GM10266 (cell line): Measurements from ENCODE around the gene NTNG1.

Experiments
- DNase-seq: peaks from one replicate; pipeline ENCODE4 v3.0.0; 2012; ENCODE audit errors: extremely low spot score
- TF ChIP-seq, protein P1 (sequence below): IDR thresholded peaks from 2 replicates; pipeline ENCODE4 v1.5.1; 2012; ENCODE audit warnings: mild to moderate bottlenecking, low read depth; ENCODE audit not compliant: control insufficient read depth, insufficient read depth; ENCODE audit errors: missing control alignments

NTNG1 gene

DNA sequence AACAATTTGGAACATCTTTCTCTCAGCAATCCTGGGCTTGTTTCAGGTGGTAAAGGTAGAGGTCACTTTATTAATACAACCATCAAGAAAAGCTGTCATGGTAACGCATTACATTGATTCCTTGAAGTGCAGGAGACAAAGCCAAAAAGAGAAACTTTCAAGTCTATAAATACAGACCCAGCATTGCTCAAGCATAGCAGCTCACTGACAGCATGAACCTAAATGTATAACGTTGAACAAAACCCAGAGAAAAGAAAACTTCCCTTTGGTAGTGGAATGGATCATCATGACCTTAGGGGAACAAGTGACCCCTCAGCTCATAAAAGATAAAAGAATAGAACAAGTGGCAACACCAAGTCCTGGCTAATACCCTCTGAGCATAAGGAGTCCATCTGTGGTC, 332.2 kb downstream of the NTNG1 start:
- TF ChIP-seq, protein P1, sequence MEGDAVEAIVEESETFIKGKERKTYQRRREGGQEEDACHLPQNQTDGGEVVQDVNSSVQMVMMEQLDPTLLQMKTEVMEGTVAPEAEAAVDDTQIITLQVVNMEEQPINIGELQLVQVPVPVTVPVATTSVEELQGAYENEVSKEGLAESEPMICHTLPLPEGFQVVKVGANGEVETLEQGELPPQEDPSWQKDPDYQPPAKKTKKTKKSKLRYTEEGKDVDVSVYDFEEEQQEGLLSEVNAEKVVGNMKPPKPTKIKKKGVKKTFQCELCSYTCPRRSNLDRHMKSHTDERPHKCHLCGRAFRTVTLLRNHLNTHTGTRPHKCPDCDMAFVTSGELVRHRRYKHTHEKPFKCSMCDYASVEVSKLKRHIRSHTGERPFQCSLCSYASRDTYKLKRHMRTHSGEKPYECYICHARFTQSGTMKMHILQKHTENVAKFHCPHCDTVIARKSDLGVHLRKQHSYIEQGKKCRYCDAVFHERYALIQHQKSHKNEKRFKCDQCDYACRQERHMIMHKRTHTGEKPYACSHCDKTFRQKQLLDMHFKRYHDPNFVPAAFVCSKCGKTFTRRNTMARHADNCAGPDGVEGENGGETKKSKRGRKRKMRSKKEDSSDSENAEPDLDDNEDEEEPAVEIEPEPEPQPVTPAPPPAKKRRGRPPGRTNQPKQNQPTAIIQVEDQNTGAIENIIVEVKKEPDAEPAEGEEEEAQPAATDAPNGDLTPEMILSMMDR = no peak
- DNase-seq = no peak

DNA sequence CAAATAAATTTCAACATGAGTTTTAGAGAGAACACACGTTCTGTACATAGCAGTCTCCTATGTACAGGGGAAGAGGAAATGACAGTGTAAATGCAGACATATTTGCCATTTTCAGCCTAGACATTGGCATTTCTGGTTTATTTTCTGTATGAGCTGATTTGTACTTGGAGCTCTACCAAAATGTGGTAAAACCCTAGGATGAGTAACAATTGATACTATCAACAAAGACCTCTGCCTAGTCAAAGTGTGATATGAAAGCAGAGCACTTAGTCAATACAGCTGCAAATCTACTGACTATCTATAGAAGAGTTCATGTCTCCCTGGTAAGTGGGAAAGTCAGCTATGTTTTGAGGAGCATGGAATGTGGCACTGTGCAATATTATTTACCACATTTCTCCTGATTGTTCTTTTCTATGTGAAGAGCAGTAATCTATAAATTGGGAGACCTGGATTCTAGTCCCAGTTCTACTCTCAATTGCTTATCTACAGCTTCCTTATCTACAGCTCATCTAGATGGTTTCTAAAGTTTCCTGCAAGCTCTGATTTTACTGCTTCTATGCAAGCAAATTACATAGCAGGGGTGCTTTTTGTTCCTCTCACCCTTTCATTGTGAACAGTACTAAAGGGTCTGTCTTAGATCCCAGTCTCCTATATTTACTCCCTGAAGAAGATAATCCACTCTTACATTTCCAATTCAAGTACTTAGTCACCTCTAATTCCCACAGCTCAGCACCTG, 334.2 kb downstream of the NTNG1 start:
- peak; percentile 38 for DNase-seq

DNA sequence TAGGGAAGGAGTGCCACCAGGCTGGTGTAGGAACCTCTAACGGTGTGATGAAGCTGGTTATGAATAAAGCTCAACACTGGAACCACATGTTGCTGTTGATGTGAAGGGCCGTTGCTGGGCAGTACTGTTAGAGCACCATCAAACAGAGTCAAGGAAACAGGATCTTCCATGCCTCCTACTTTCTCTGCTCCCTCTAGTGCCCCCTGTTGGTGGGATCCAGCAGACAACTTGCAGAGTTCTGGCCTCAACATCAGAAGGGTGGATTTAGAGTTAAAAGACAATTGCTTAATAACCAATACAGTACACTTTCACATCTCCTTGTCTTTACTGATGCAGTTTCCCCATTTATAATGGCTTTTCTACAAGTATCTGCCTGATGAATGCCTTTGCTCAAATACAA, 336.4 kb downstream of the NTNG1 start:
- DNase-seq = peak; percentile 23
- TF ChIP-seq, protein P1 = peak; percentile 32

More for the DNA sequence above, 334.2 kb downstream of the NTNG1 start:
- TF ChIP-seq, protein P1 = no peak

DNA sequence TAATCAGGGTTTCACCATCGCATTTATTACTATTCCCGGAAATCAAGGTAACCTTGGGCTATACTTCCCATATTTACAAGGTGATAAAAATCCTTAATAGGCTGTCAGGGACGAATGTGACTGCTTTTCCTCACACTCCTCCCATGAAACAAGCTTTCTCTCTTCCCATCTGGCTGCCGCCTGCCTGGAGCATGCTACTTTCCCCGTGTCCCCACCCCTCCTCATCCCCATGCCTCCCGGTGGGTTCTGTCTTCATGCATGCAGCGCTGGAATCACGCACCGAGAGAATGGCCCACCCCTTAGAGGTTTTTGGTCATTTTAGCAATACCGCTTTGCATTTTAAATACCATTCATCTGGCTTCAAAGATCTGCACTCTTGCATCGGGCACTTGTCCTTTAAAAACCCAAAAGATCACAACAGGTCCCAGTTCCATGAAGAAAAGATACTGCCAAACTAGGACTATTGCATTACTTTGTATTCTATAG, 339.1 kb downstream of the NTNG1 start:
- no peak for DNase-seq
- TF ChIP-seq, protein P1 = no peak

DNA sequence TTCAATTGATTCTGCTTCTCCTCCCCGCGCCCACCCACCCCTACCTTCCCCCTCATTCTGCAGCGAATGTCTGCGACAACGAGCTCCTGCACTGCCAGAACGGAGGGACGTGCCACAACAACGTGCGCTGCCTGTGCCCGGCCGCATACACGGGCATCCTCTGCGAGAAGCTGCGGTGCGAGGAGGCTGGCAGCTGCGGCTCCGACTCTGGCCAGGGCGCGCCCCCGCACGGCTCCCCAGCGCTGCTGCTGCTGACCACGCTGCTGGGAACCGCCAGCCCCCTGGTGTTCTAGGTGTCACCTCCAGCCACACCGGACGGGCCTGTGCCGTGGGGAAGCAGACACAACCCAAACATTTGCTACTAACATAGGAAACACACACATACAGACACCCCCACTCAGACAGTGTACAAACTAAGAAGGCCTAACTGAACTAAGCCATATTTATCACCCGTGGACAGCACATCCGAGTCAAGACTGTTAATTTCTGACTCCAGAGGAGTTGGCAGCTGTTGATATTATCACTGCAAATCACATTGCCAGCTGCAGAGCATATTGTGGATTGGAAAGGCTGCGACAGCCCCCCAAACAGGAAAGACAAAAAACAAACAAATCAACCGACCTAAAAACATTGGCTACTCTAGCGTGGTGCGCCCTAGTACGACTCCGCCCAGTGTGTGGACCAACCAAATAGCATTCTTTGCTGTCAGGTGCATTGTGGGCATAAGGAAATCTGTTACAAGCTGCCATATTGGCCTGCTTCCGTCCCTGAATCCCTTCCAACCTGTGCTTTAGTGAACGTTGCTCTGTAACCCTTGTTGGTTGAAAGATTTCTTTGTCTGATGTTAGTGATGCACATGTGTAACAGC, 339.9 kb downstream of the NTNG1 start:
- DNase-seq = peak; percentile 17
- TF ChIP-seq, protein P1 = peak; percentile 51

DNA sequence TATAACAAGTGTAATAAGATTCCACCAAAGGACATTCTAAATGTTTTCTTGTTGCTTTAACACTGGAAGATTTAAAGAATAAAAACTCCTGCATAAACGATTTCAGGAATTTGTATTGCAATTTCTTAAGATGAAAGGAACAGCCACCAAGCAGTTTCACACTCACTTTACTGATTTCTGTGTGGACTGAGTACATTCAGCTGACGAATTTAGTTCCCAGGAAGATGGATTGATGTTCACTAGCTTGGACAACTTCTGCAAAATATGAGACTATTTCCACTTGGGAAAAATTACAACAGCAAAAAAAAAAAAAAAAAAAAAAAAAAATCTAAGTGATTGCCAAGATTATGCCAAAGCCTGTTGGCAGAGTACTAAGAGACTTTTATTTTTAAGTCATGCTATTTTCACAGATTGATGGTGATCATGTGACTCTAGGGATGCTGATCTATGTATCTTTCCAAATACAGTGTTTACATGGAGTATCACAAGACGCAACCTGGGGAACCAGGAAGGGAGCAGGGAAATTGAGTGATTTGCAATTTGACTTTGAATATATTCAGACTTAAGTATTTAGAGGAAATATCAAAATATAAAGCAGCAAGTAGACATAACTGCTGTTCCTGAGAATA, 341.0 kb downstream of the NTNG1 start:
- TF ChIP-seq, protein P1 = no peak
- DNase-seq = no peak
